ENCODE results near the gene MPDU1.

MPDU1 gene

GRCh38 chr17:7549401-7550055 lies 34.1 kb upstream of the MPDU1 start:
- DNase-seq (ENCODE audit: low read depth): no peak
- H3K4me3 ChIP-seq (ENCODE audit: low read depth, low read length): peak overlapping the region; percentile 14; the same call in 1 of the 2 replicates
- TF ChIP-seq CTCF (IDR thresholded peaks at IDR 0.05; ENCODE audit: low read depth, low read length, missing control alignments): no peak

- no peak overlapping the region for H3K4me3 ChIP-seq (ENCODE audit: low read depth, low read length)
- DNase-seq (ENCODE audit: low read depth): no peak
- no peak for TF ChIP-seq CTCF (IDR thresholded peaks at IDR 0.05; ENCODE audit: low read depth, low read length, missing control alignments)
These were observed 33.3 kb upstream of the MPDU1 start for GRCh38 chr17:7550344-7550743.

GRCh38 chr17:7551396-7551795 lies 32.3 kb upstream of the MPDU1 start:
- DNase-seq (ENCODE audit: low read depth): no peak
- TF ChIP-seq CTCF (IDR thresholded peaks at IDR 0.05; ENCODE audit: low read depth, low read length, missing control alignments): no peak
- H3K4me3 ChIP-seq (ENCODE audit: low read depth, low read length): no peak overlapping the region

- peak; percentile 73 for DNase-seq (ENCODE audit: low read depth)
- H3K4me3 ChIP-seq (ENCODE audit: low read depth, low read length): no peak overlapping the region
- TF ChIP-seq CTCF (IDR thresholded peaks at IDR 0.05; ENCODE audit: low read depth, low read length, missing control alignments): no peak
These were observed 31.0 kb upstream of the MPDU1 start for GRCh38 chr17:7552621-7553051.

GRCh38 chr17:7553356-7553755 lies 30.3 kb upstream of the MPDU1 start:
- H3K4me3 ChIP-seq (ENCODE audit: low read depth, low read length): no peak overlapping the region
- TF ChIP-seq CTCF (IDR thresholded peaks at IDR 0.05; ENCODE audit: low read depth, low read length, missing control alignments): no peak
- DNase-seq (ENCODE audit: low read depth): no peak

GRCh38 chr17:7555320-7555948 lies 28.2 kb upstream of the MPDU1 start:
- no peak overlapping the region for H3K4me3 ChIP-seq (ENCODE audit: low read depth, low read length)
- TF ChIP-seq CTCF (IDR thresholded peaks at IDR 0.05; ENCODE audit: low read depth, low read length, missing control alignments): peak; percentile 25
- DNase-seq (ENCODE audit: low read depth): no peak

- H3K4me3 ChIP-seq (ENCODE audit: low read depth, low read length): no peak overlapping the region
- TF ChIP-seq CTCF (IDR thresholded peaks at IDR 0.05; ENCODE audit: low read depth, low read length, missing control alignments): no peak
- DNase-seq (ENCODE audit: low read depth): no peak
These were observed 27.0 kb upstream of the MPDU1 start for GRCh38 chr17:7556627-7557026.

Data from GM12864 (cell line).